HG02798 (cell line): ENCODE data around the gene AGMO.
A peak's percentile ranks its signal among the peaks of the same experiment; 100 is the strongest.

Experiments
- ATAC-seq: cut with Tn5 transposase; IDR thresholded peaks from one replicate; pipeline ENCODE4 v1.9.1; 2021; ENCODE audit warnings: mild to moderate bottlenecking; ENCODE audit not compliant: unreplicated experiment, poor library complexity

Gene AGMO

DNA sequence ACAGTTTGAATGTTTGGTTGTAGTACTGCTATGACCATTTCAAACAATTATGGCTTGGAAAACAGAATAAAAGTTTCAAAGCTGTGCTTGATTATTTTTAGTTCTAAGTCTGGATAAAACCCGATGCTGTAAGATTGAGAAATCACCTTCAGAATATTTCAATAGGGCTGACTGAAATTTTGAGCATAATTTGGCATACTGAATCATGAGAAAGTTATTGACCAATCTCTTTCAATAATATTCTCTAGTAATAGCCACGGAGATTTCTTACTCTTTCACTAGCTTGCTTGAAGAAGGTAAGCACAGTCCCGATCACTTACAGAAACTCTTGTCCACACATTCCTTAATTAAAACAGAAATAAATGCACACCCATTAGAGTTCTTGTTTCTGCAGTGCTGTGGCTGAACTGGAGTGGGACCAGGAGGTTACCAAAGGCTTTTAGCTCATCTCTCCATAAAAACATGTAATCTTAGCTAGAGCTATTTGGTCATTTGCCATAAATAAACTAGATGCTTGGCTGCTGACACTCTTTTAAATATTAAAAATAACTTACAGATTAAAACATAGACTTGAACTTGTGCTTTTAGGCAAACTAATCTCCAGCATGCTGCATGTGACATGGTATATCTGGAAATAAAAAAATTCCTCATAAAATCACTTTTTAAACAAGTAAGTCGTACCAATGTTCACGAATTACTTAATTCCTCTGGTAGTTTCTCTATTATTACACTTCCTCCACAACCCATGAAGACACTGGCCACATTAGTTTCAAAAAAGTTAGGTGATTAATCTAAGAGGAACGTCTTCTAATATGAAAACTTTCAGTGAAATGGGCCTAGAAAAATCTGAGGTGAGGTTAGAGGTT, 97.8 kb downstream of the AGMO start:
- ATAC-seq, result no peak

DNA sequence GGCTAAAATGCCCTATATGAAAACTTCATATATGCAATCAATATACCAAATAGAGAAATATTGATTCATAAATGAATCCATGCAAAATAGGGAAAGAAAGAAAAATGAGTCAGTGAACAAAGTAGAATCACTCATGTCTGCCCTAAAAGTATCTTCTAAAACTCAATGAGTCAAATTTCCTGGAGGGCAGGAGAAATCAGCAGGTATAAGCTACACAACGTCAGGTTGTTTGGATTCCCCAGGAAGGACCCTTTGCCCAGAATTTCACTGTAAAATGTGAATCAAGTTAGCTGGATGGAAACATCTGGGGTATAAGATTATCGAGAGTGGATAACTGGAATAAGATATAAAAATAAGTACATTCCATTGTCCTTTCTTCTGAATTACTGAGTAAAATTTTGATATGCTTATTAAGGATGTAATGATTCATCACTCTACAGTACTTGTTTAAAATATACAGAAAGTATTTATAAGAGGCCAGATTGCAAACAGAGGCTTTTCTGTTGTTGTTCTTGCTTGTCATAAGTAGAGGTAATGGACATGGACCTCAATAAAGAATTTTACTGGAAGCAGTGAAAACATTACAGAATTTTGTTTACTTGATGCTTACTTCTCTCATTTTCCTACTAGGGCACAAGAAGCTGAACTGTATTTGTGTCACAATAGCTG, 99.0 kb downstream of the AGMO start:
- ATAC-seq, result no peak

DNA sequence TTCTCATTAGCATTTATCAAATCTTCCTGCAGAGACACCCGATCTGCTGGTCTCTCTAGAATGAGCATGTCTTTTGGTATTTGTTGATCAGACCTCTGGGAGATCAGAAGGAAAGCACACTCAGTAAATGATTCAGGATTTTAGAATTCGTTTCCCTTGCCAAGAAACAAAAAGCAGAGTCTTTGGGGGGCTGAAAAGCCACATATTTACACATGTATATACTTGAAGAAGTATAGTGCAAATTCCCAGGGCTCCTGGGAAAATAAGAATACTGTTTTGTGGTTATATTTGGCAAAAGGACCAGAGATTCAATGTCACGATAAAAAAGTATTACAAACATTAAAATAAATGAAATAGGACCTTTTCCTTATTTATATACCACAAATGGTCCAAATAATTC, 100.2 kb downstream of the AGMO start:
- ATAC-seq, result no peak

DNA sequence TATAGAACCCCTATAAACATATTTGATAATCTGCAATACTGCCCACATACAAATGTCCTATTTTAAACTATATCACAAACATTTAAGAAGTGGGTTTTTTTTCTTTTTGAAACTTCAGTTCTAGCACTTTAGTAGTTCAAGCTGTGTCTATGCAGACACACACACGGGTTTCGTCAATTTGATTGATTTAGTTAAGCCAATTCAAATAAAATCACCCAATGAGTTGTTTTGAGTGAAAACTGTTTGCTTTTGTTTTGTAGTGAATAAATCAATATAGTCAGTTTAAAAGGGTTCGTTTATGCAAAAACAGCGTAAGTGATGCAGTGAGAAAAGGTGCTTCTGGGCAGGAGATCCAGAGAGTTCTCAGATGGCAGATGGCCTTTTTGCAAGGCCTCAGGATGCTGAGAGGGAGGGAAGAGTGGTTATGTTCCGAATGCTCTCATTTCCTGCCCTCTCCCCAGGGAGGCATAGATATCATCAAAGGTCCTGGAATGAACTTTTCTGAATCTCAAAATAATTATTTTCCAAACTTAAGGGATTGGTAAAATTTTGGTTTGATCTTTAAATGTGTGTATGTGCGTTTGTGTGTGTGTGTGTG, 102.7 kb downstream of the AGMO start:
- ATAC-seq, result no peak

DNA sequence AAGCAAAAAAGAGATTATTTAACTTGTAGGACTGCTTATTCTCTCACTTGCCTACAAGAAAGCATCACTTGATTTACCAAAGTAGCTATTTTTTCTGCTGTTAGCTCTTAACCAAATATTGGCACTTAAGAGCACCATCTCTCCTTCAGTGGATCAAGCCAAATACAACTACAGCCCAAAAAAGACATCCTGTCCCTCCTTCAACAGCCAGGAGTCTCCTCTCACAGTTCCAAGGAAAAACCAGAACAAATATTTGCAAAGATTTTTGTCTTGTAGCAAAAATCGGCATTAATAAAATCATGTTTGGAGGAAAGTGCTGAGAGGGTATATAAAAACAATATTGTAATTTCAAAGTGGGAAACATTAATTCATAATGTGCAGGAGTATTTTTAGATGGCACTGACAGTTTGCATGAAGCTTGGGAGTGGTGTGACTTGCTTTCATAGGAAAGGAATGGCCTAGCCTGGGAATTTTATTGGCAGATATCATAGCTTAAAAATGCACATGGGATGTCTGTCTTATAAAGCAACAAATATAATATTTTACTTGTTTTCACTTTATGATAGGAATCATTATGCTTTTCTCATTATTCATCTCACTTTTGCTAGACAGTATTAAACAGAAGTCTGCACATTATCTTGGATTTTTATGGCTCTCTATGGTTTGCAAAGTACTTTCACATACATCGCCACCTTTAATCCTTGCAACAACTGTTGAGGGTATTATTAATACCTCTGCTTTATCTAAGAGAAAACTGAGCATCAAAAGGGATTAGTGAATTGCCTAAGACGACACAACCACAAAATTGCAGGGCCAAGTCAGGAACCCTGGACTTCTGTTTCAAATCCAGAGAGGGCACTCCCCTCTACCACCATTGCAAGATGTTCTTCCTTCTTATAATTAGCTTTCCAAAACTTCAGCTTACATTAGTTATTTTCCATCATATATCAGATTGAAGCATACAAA, 103.5 kb downstream of the AGMO start:
- no peak for ATAC-seq

DNA sequence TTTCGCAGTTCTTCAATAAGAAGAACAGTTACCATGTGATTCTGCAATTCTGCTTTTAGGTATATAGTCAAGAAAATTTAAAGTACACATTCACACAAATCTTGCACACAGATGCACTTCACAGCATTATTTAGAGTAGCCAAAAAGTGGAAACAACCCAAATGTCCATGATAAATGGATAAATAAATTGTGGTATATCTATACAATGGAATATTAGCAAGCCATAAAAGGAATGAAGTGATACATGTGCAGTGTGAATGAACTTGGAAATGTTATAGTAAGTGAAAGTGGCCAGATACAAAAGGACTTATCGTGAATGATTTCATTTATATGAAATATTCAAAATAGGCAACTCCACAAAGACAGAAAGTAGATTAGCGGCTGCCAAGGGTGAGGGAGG, 109.1 kb downstream of the AGMO start:
- no peak for ATAC-seq

DNA sequence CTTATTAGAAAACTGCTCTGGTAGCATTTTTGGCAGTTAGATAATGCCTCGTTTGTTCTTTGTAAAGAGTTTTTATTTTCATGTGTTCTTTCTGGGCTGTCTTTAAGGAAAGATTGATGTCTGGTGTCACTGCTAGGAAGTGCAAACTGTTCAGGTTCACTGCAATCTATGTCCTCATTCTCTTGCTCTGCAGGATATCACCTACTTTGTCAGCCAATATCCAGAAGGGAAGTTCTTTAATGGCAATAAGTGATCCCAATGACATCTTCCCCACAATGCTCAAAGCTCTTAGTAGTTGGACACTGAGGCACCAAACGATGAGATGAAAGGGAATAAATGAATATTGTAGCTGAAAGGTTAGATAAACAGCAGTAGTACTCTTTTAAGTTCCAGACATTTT, 115.1 kb downstream of the AGMO start:
- no peak for ATAC-seq

DNA sequence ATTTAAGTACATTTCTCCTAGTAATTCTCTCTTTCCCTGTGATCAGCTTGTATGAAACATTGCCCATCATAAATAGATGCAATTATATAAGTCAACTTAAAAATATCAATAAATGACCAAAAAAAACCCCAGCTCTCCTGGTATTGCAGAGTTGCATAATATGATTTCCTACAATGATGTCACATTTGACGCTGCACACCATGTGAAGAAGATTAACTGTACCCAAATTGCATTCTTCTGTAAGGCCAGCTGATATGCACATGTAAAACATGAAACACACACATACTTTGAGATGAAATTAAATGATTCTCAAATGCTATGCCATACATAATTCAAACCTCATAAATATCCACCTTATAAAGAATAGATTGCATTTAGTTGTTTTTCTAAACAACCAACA, 115.5 kb downstream of the AGMO start:
- no peak for ATAC-seq

DNA sequence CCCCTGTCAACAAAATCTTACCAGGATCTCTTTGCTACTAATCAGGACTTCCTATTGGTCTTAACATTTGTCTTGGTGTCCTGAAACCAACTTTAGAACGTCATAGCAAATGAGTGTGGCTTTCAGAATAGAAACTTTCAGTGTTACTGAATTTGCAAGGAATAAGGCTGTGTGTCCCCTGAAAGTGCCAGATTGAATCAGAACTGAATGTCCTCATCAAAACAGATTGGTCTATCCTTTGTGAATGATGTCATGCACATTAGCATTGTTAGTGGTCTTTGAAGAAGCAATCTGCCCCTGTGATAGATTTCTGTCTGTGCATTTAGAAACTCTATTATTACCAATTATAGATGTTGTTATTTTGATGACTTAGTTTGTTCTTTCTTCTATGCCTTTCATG, 119.9 kb downstream of the AGMO start:
- ATAC-seq, result no peak

DNA sequence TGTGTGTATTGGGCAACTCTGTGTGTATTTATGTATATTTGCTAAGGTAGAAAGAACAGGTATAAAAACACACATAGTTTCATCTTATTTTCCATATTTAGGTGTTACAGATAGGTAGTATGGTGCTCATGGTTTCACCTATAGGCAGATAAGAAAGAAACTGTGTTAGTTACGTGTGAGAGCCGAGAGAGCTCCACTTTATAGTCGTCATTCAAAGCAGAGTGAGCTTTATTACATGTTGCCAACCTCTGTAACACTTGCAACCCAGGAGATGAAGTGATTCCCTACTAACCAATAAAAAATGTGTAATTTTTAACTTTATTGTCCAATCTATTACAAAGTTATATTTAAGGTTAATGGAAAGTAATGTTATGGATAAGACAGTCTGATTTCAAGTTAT, 121.3 kb downstream of the AGMO start:
- ATAC-seq, result peak; percentile 22

DNA sequence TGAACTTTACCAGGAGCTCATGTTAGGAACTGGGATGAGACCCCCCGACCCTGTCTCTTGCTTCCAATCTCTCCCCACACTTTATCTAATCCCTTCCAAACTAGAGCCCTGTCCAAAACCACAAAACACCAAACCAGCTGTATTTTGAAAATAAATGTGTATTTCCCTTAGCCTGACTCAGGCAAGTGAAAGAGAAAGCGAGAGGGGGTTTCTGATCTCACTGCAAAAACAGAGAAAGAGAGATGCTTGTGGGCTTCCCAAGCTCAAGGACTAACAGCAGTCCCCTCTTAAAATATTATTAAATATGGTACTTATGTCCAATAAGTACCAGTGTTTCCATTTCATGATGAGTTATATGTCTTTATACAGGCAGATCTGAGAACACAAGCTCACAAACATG, 122.0 kb downstream of the AGMO start:
- ATAC-seq, result peak; percentile 62

DNA sequence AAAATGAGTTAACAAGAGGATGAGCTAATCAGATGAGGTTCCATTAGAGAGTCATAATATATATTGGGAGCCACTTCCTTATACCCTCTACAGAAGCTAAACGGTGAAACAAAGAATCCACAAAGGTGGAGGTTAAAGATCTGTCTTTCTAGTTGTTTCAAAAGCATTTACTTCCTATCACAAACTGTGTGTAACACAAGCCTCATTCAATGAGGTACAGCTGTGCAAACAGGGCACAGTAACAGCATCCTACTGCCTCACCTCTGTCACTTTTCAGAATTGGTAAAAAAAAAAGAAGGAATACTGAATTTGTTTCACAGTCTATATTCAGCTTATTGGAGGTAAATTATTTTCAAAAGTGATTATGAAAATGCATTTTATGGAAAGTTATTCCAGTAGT, 128.7 kb downstream of the AGMO start:
- ATAC-seq, result no peak

DNA sequence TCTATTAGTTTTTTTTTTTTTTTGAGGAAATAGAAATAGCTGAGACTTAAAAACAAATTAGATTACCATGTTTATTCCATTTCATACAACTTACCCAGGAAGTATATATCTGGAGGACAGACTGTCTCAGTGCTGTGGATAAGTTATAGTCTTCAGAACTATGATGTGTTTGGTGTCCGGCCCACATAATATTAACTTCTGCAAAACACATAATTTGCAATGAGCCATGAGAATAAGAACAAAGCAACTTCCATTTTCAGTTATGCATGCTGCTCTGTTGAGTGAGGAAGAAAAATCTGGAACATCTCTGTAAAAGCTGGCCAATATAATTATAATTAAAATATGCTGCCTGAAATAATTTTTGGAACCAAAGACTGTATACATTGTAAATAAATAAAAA, 130.9 kb downstream of the AGMO start:
- ATAC-seq, result no peak

DNA sequence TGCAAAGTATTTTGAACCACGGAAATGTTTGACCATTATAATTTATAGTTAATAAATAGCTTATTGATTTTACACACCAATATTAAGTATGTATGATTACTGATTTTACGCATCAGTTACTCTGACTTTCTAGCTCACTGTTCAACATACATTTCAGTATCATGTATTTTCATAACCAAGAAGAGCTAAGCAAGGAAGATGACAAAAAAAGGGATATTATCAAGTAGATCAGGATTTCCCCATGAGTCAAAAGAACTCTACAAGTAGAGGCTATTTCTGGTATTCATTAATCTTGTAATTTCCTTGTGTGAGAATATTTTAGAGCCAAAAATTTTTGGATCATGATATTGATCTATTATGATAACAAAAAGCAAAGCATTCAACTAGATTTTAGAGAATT, 131.6 kb downstream of the AGMO start:
- no peak for ATAC-seq

DNA sequence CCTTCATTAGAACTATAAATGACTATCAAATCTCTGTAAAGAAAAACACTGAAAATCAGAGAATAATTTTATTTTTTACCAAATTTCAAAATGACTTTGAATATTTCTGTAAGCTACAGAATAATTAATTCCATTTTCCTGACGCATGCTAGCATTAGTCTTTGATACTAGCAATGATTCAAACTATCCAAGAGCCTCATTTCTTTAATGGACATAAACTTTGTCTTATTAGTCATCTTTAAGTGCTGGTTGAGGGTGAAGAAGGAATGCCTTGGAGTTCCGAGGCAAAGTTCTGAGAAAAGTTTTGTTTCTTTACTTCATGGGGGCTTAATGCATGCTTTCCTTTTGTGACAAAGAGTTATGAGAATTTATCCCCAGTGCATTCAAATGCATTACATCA, 137.3 kb downstream of the AGMO start:
- no peak for ATAC-seq

DNA sequence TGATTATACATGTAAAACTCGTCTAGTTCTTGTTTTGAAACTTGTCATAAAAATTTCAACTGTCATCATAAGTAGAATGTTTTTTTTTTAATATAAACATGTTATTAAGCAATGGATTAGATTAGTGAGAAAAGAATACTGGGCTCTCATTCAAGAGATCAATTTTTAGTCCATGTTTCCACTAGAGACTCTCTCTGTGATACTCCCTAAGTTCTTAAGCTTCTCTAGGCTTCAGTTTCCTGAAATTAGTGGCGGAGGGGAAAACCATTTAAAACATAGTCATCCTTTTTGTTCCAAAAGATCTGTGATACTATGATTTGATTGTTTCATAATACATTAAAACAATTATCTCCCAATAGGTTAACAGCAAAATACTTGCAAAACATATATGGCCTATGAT, 142.2 kb downstream of the AGMO start:
- no peak for ATAC-seq

DNA sequence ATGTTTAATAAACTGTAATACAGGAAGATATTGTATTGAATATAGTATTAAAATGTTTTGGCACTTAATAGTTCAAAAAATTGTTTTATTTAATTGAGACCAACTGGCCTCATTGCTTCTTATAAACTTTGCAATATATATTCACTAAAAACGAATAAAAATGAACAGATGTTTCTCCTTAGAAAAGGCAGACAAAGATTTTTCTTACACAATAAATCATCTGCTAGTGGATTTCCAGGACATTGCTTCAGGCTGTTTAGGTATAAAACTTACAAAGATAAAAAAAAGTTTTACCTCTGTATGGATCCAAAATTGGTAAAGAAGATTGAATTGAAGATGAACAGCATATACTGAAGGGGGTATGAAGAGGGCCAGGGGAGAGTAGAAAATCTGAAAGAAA, 143.6 kb downstream of the AGMO start:
- ATAC-seq, result no peak

DNA sequence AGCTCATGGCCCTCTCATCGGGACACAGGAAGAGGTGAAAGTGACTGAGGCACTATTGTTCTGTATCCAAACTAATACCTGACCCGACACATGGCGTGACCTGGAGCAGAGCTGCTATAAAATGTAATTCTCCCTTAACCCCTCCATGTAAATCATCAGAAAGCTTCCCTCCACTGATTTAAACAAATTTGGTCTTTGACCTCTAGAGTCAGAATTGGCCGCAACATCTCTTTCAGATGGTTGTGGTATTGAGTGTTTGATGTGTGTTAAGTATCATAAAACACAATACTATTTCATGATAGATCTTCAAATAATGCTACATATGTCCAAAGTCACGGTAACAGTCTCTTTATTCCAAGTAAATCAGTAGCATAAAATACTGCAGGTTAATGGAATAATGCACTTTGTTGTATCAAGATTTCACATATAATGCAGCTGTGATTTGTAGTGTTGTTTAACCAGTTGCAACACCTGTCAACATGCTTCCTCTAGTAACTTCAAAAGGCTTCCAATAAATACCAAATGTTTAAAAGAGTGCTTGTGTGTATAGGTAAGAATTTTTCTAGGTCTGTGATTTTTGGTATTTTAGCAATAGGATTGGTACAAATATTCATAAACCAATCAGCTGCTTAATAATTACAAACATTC, 144.3 kb downstream of the AGMO start:
- no peak for ATAC-seq

DNA sequence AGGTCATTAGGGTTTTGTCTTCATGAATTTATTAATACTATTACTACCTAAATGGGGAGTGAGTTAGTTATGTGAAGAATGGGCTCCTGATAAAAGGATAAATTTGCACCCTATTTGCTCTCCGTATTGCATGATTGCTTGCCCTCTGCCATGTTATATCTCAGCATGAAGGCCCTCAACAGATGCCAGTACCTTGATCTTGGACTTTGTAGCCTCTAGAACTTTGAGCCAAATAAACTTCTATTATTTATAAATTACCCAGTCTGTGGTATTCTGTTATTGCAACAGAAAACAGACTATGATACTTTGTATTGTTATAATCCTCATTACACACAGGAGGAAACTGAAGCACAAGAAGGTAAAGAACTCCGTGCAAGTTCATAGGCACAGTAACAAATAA, 150.8 kb downstream of the AGMO start:
- ATAC-seq, result no peak

DNA sequence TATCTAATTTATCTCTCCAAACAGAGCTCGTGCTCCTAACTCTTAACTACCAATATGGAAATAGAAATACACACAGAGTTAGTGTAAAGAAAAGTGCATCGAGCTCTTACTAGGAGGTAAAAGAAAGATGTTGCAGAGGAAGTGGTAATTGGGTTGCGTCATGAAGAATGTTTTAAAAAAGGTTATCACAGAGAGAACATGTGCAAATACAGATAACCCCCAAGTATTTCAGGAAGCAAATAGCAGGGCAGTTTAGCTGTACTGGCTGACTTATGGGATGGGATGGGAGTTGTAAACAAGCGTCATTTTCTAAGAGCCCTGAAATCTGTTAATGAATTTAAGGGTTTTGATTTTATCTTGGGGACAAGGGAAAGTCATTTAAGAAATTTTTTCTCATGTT, 153.9 kb downstream of the AGMO start:
- no peak for ATAC-seq
